GM19193 (cell line): ENCODE measurements around the gene DDX10.

Experiments used
- POLR2A ChIP-seq: IDR thresholded peaks from 4 replicates; pipeline ENCODE4 v1.6.1; 2011; ENCODE audit not compliant: insufficient read depth, insufficient read length; ENCODE audit errors: extremely low read depth

DDX10 gene

GRCh38 chr11:108852701-108853100, 187.8 kb downstream of the DDX10 start:
- TF ChIP-seq POLR2A: no peak

- TF ChIP-seq POLR2A: no peak
Measured at GRCh38 chr11:108853151-108853550, 188.3 kb downstream of the DDX10 start.

DNA sequence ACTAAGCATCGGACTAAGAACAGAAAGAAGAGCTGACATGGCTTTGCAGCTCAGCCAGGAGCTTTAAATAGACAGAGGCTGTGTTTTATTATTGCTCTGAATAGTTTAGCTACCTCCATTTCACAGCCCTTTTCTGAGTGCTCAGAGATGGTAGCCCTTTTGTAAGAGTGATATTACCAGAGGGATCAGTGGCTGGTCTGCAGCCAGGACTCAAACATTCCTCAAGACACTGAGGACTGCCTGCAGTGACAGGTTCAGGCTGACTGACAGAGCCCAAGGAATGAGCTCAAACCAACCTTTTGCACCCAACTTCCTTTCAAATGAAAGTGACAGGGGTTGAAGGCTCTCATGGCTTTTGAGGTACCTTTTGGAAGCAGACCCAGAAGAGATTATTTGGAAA, 189.0 kb downstream of the DDX10 start:
- no peak for TF ChIP-seq POLR2A

GRCh38 chr11:108854346-108854745, 189.5 kb downstream of the DDX10 start:
- no peak for TF ChIP-seq POLR2A

- no peak for TF ChIP-seq POLR2A
Measured at GRCh38 chr11:108857382-108857781, 192.5 kb downstream of the DDX10 start.

GRCh38 chr11:108858622-108859021, 193.8 kb downstream of the DDX10 start:
- no peak for TF ChIP-seq POLR2A

DNA sequence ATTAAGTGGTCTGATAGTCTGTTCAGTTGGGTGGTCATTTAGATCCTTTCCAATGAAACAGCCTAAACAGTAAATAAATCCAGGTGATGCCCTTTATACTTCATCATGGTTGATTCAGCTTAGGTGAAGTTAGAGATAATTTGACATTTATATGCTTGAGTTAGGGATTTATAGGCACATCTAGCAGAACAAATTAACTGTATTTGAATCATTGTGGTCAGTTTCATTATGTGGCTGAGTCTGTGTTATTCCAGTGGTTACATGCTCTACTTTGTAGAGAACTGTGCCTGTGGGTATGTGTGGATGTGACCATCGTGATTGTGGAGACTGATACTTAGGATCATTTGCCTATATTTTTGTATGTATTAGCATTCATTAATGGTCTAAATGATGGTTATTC, 194.6 kb downstream of the DDX10 start:
- TF ChIP-seq POLR2A: no peak

DNA sequence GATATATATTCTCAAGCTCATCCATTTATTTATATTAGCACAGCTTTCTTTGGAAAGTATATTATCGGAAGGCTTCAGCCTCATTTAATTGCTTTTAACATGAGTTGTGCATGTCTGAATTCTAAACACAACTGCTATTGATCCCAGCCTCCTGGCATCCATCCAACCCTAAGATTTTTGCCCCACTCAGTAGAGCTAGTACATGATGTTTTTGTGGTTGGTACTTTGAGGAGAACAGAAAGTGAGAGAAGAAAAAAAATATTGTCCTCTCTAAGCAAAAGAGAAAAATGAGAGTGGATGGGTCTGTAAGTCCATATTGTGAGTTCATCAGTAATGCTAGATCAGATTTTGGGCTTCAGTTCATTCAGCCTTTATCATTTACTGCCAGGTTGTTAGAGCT, 198.7 kb downstream of the DDX10 start:
- no peak for TF ChIP-seq POLR2A

DNA sequence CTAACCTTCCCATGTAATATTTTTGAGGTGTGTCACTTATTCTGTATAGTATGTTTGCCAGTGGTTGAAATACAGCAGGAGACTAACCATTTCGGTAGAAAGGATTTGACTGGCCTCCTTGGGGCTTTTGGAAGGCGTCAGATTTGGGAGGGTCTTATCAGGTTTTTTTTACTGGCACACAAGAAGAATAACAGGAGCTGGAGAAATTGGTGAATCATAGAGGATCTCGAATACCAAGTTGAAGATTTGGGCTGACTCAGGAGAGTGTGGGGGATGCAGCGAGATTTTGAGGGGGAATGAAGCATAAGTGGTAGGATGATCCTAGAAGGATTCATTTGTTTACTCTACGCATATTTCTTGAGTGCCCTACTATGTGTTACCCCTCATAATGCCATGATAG, 200.5 kb downstream of the DDX10 start:
- TF ChIP-seq POLR2A: no peak

DNA sequence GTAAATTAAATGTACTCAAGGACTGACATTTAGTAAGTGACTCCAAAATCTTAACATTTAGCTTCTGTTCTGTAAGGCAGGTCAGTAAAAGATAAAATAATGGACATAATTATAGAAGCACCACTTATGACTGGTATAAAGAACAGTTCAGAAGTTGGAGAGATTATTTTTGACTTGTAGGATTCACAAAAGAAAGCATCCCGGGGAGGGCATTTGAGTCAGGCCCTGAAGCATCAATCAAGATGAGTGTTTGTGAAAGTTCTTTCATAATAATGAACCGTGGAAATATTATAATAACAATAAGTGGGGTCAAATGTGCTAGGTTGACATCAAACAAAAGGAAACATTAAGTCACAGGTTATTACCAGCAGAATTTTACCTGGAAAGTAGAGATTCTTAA, 201.9 kb downstream of the DDX10 start:
- TF ChIP-seq POLR2A: no peak

GRCh38 chr11:108870373-108871020, 205.6 kb downstream of the DDX10 start:
- no peak for TF ChIP-seq POLR2A

DNA sequence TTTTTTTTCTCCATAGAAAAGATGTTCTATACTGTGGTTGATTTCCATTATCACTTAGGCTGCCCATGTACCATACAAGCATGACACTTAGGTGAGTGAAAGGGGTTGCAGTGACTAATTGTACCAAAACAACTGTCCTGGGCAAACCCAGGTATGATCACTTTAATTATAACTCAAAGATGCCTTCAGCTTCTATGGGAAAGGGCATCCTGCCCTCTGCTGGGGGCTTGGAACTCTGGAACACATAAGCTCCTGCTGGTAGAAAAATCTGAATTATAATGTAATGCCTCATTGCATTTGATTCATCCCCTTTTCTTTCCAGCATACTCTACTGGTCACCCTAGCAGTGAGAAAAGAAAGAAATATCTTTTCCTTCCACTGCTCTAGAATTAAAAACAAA, 206.3 kb downstream of the DDX10 start:
- TF ChIP-seq POLR2A: no peak

DNA sequence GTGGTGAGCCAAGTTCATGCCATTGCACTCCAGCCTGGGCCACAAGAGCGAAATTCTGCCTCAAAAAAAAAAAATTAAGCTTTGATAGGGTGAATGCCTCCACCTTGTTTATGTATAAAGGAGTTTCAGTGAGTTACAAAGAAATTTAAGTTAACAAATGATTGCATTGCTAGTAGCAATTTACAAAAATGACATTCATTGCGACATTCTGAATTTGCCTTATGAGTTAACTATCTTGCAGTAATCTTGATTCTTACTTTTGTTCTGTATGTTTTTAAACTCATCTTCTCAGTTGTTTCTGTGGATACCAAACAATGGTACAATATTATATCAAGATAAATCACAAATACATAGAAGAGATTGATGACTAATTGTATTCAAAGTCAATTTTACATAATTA, 207.0 kb downstream of the DDX10 start:
- TF ChIP-seq POLR2A: no peak

DNA sequence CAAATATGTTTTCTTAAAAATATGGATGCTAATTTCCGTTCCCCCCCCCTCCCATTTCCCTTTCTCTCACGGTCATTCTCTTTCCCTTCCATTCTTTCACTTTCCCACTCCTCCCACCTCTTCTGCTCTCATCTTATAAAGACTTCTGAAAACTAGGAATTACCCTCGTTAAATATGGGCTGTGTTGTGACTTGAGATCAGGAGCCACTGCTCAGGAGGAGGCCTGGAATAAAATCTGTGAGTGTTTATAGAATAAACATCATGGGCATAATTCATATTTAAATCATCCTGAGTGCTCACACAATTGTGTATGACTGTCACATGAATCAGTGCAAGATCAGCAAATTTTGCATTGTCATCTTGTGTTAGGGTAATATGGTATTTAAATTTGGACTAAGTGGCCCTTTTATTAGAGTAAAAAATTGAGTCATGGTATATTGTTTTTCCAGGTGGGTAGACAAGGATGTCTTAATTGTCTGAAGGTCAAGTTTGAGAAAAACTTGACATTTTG, 208.0 kb downstream of the DDX10 start:
- TF ChIP-seq POLR2A: no peak

DNA sequence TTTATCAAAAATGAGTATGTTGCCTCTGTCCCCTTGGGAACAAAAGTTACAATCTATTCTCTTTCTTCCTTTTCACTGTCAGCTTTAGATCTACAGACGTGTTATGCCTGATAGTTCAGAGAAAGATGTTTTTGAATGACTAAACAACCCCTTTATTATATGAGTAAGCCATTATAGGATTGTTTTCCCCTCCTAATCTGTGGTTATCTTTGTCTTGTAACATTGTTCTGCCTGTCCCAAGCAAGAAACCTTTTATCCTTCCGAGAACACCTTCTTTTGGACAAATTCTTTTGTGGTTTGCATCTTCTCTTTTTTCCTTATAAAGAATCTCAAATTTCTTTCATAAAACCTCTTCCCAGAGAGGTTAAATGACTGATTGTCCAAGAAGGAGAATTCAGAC, 208.4 kb downstream of the DDX10 start:
- TF ChIP-seq POLR2A: no peak

- no peak for TF ChIP-seq POLR2A
Measured at GRCh38 chr11:108873941-108874340, 209.1 kb downstream of the DDX10 start.

DNA sequence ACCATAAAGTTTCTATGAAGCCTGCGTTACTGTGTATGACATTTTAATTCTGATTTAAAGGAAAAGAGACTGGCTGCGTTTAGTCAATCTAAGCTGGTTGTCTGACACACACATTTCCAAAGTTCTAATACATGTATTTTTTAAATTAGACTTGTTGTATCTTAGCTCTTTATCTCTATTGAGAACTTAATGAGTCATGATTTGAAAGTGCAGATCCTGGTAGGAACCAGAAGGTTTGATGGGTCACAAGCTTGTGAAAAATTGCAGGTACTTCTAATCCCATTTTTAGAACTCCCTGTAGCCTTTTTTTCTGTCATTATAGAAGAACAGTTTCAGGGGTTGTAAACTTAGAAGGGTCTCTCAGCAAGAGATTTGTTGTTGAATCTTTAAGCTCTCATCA, 210.3 kb downstream of the DDX10 start:
- no peak for TF ChIP-seq POLR2A
